ENCODE data around the gene DNM3.

GRCh38 chr1:171793636-171794035 is 47.7 kb upstream of the DNM3 start:
- TF ChIP-seq CTCF (IDR thresholded peaks at IDR 0.05; ENCODE audit: low read depth, low read length, poor library complexity, severe bottlenecking) (no peak), EZH2phosphoT487 (IDR thresholded peaks at IDR 0.05; ENCODE audit: borderline replicate concordance, low read length) (no peak)

Measured in DOHH2 (cell line).